Activated CD4-positive, alpha-beta T cell treated with anti-CD3 and anti-CD28 coated beads for 36 hours (primary cell): ENCODE measurements around the gene SPC24. TPM values are rescaled to one million over a fixed set of nuclear protein-coding genes. Genes with fewer than 3 reads are reported as not detected.

Source experiments
- ATAC-seq: fragments of 200-7000 bp; cut with Tn5 transposase; one replicate; pipeline ENCODE4 v1.10.0; 2021; ENCODE audit warnings: mild to moderate bottlenecking, moderate library complexity
- CTCF ChIA-PET: fragments of 350-600 bp; sonication (Branson Sonifier 250); formaldehyde crosslinking; loops from one replicate; lab custom pipeline; 2021; ENCODE audit warnings: antibody characterized with exemption; lab: Charles Lee
- POLR2A ChIA-PET: fragments of 350-600 bp; sonication (Branson Sonifier 250); formaldehyde crosslinking; loops from one replicate; lab custom pipeline; 2021; ENCODE audit warnings: antibody characterized with exemption, inconsistent platforms; lab: Charles Lee
- DNase-seq: peaks from one replicate; pipeline ENCODE4 v3.0.0-alpha.2; 2020
- H3K27ac Mint-ChIP-seq: one replicate; pipeline ENCODE4 v1.8.0; 2021; ENCODE audit warnings: mixed read lengths
- H3K27me3 Mint-ChIP-seq: one replicate; pipeline ENCODE4 v1.8.0; 2021; ENCODE audit warnings: mixed read lengths
- H3K36me3 Mint-ChIP-seq: one replicate; pipeline ENCODE4 v1.8.0; 2021; ENCODE audit warnings: low read depth, mixed read lengths
- H3K4me1 Mint-ChIP-seq: one replicate; pipeline ENCODE4 v1.8.0; 2021; ENCODE audit warnings: mixed read lengths
- H3K4me3 Mint-ChIP-seq: one replicate; pipeline ENCODE4 v1.8.0; 2021; ENCODE audit warnings: mild to moderate bottlenecking, moderate library complexity, mixed read lengths
- H3K9me3 Mint-ChIP-seq: one replicate; pipeline ENCODE4 v1.8.0; 2021; ENCODE audit warnings: low read depth, mixed read lengths
- intact Hi-C, 2 experiments: fragments of 100-400 bp; cut with DNase I in 1 of 2; cut with micrococcal nuclease in 1 of 2; formaldehyde crosslinking; loops; one replicate each; pipeline versions ENCODE4 v1.14.2 to v1.15.1; 2022 to 2024; cut with DNase I, micrococcal nuclease
- total RNA-seq, 2 experiments: library from RNA; stranded (reverse); gene quantifications; one replicate each; pipeline ENCODE4 v1.2.3, GENCODE V29; 2021

The SPC24 gene, protein sequence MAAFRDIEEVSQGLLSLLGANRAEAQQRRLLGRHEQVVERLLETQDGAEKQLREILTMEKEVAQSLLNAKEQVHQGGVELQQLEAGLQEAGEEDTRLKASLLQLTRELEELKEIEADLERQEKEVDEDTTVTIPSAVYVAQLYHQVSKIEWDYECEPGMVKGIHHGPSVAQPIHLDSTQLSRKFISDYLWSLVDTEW
- 10 to 100 TPM; 59.6 to 72.2 TPM for total RNA-seq

DNA sequence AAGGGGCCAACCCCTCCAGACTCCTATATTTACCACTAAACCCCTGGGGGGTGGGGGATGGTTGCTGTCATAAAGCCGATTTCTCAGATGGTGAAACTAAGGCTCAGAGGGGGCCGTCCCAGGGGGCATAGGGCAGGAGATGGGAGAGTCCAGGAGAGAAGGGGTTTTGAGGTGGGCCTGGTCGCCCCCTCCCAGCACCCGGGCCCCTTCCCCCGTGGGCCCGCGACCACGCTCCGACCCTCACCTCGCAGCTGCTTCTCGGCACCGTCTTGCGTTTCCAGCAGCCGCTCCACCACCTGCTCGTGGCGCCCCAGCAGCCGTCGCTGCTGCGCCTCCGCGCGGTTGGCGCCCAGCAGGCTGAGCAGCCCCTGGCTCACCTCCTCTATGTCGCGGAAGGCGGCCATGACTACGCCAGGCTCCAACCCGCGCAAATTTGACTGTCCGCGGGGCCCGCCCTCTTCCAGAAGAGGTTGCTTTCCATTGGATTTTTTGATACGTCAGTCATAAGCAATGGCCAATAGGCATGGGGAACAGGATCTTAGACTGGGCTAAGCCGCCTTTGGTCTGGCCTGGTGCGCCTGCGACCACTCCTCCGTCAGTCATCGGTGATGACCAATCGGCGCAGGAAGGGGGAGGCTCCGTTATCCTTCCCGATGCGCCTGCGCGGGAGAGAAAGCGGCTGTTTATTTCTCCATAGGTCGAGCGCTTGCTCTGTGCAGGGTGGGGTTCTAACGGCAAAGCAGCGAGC is at the start of gene SPC24:
SPC24 (minus strand) TSS at position 410 of the 748 bp plus-strand sequence; CDS start at position 404, 6 bp downstream.
- POLR2A ChIA-PET = interaction anchor here (0.6 to 1.1 kb wide), 4 partner anchors 12 to 394 kb away, joined by 3 to 5 read pairs (median 3); no protein-coding TSS in a partner anchor
- CTCF ChIA-PET = interaction anchor here (0.6 to 2.4 kb wide), 8 partner anchors 9 to 267 kb away, joined by 3 to 8 read pairs (median 3); no protein-coding TSS in a partner anchor
- peak; percentile 99 for ATAC-seq
- intact Hi-C loops = loop anchor here (1.0 to 2.0 kb wide), 7 partner anchors 42 to 403 kb away; partner anchors contain the start of genes ELOF1 (in 1 of the 2), KANK2 (in 1 of the 2), LDLR (in 1 of the 2) and ODAD3 (in 1 of the 2)
- Mint-ChIP-seq H3K4me1 (peaks cover 12% of the 10 kb centered on the region), H3K4me3 (peak within 1 kb of the TSS; percentile 79), H3K27me3 (no peaks in the 10 kb centered on the region), H3K27ac (peak within 1 kb of the TSS; percentile 80), H3K9me3 (peaks cover 2% of the 10 kb centered on the region), H3K36me3 (peaks cover 19% of the 10 kb centered on the region)
- peak; percentile 97 for DNase-seq

DNA sequence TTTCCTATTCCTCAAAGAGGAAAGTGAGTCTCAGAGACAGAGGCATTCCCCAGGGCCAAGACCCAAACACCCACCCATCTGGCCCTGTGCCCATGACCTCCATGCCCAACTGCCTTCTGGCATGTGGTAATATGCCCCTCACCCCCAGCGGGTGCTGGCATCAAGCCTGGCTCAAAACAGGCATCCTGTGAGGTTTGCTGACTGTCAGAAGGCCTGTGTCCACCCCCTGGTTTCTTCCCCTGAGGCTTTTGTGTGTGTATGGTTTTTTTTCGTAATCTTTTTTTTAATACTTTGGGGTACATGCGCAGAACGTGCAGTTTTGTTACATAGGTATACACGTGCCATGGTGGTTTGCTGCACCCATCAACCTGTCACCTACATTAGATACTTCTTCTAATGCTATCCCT is 49.4 kb upstream of the SPC24 start:
- Mint-ChIP-seq H3K9me3 (no peaks in the 10 kb centered on the region), H3K27ac (no peak overlapping the region), H3K36me3 (no peaks in the 10 kb centered on the region), H3K4me1 (no peaks in the 10 kb centered on the region), H3K27me3 (peaks cover 3% of the 10 kb centered on the region), H3K4me3 (no peak overlapping the region)
- DNase-seq = no peak
- POLR2A ChIA-PET = no interaction called here
- CTCF ChIA-PET = interaction anchor here (0.6 kb wide), 1 partner anchor 82 kb away, joined by 3 read pairs; no protein-coding TSS in a partner anchor
- ATAC-seq = no peak
- intact Hi-C loops = loop anchor here (1.0 to 5.0 kb wide), 4 partner anchors 38 to 263 kb away; no protein-coding TSS in a partner anchor

DNA sequence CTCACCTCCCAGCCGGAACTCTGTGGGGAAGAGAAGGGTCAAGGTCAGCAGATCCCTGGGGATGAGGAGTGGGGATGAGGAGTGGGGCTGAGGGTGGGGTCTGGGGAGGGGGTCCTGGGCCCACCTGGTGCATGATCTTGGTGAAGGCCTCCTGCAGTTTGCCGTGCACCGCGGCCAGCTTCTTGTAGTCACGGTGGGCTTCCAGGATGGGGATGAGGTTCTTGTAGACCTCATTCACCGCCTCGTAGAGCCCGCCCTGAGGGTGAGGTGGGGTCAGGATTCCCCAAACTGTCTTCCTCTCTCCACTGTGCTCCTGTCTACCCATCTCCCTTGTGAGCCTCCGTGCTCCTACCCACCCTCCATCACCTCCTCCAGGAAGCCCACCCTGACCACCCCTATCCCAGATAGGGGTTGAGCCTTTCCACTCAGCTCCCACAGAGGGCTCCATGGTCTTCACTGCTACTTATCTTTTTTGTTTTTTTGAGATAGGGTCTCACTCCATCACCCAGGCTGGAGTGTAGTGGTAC is 48.6 kb upstream of the SPC24 start:
- Mint-ChIP-seq H3K4me3 (no peak overlapping the region), H3K4me1 (no peaks in the 10 kb centered on the region), H3K27ac (no peak overlapping the region), H3K36me3 (no peaks in the 10 kb centered on the region), H3K9me3 (no peaks in the 10 kb centered on the region), H3K27me3 (peaks cover 3% of the 10 kb centered on the region)
- intact Hi-C loops = loop anchor here (1.0 to 5.0 kb wide), 4 partner anchors 37 to 262 kb away; no protein-coding TSS in a partner anchor
- DNase-seq (no peak), ATAC-seq (no peak)
- CTCF ChIA-PET = interaction anchor here (0.6 to 1.1 kb wide), 2 partner anchors 57 to 241 kb away, joined by 3 to 4 read pairs; no protein-coding TSS in a partner anchor
- POLR2A ChIA-PET = no interaction called here

DNA sequence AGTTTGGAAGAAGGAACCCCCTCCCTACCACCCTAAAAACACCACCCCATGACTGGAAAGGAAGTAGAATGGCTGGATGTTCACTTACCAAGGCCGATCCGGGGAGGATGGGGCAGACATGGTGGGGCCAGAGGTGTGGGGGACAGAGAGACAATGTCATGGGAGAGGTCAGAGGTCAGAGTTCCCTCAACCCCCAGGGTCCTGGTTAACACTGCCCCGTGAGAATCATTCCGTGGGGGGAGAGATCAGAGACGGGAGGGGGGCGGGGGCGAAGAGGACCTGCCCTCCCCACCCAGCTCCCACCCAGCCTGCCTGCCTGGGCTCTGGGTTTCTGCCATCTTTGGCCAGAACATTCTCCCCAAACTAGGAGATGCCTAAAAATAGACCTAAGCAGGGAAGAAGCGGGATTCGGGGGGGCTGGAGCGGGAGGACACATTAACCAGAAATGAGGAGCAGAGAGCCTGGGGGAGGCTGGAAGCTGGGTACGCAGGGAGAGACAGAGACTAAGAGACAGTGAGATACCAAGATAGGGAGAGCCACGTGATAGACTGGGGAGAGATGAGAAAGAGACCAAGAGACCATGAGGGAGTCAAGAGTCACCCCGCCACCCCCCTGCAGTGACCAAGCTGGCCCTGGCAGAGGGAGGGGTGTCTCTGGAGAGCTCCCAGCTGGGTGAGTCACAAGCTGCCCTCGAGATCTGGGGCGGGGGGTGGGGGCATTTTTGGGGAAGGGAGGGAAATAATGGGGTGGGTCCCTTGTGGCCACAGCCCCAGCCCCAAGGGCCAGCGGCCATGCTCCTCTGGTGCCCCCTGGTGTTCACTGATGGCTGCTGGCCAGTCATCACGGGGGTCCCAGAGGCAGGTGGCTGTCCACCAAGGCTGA is 47.9 kb upstream of the SPC24 start:
- ChIA-PET POLR2A (no interaction called here), CTCF (interaction anchor here (0.6 to 1.1 kb wide), 2 partner anchors 57 to 240 kb away, joined by 3 to 4 read pairs; no protein-coding TSS in a partner anchor)
- Mint-ChIP-seq H3K36me3 (no peaks in the 10 kb centered on the region), H3K4me1 (no peaks in the 10 kb centered on the region), H3K27me3 (peaks cover 3% of the 10 kb centered on the region), H3K9me3 (no peaks in the 10 kb centered on the region), H3K4me3 (no peak overlapping the region), H3K27ac (no peak overlapping the region)
- intact Hi-C loops = loop anchor here (1.0 to 5.0 kb wide), 5 partner anchors 36 to 261 kb away; no protein-coding TSS in a partner anchor
- DNase-seq (peak; percentile 57), ATAC-seq (peak; percentile 44)

DNA sequence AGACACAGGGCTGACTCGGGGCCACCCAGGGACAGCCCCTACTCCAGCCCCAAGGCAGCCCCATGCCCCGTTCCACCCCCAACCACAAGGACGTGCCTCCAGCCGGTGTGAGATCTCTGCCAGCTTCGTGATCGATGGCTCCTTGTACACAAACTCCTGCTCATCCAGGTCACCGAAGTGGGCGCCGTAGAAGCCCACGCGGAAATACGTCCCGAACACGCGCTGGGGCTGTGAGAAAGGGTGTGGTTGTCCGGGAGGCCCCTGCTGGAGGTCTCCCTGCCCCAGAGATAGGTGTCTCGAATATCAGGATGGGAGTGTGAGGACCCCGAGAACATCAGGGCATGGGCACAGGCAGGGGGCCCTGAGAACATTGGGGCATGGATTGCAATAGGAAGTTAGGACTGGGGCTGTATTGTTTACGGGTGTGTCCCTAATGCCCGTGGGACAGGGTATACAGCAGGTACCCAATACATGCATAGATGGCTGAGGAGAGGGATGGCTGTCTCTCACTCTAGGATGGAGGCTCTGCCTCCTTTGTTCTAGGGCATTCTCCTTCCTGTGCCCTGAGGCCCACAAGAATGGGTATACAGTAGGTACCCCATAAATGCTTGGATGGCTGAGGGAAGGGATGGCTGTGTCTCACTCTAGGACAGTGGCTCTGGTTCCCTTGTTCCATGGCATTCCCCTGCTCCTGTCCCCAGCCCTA is 47.1 kb upstream of the SPC24 start:
- no peak overlapping the region for H3K4me3 Mint-ChIP-seq
- ChIA-PET CTCF (no interaction called here), POLR2A (no interaction called here)
- H3K27me3 Mint-ChIP-seq = peaks cover 3% of the 10 kb centered on the region
- DNase-seq = no peak
- H3K27ac Mint-ChIP-seq = no peak overlapping the region
- H3K9me3 Mint-ChIP-seq = no peaks in the 10 kb centered on the region
- ATAC-seq = no peak
- no peaks in the 10 kb centered on the region for H3K36me3 Mint-ChIP-seq
- intact Hi-C loops = loop anchor here (1.0 to 5.0 kb wide), 3 partner anchors 35 to 166 kb away; no protein-coding TSS in a partner anchor
- H3K4me1 Mint-ChIP-seq = peaks cover 2% of the 10 kb centered on the region

DNA sequence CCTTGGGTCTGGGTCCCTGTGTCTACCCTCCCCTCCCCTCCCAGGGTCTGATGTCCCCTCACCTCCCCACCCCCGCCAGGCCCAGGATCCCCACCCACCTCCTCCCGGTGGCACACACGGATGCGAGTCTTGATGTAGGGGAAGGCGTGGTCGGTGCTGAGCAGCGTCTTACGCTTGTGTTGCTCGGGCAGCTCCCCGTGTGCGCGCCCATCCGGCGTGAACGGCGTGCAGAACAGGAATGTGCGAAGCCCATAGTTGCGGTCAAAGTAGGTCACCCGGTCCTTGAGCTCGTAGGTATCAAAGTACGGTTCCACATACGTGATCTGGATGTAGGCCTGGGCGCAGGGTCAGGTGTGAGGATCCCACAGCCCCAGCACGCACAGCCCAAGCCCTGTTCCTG is 46.2 kb upstream of the SPC24 start:
- POLR2A ChIA-PET = no interaction called here
- Mint-ChIP-seq H3K4me3 (no peak overlapping the region), H3K27me3 (peaks cover 3% of the 10 kb centered on the region), H3K27ac (no peak overlapping the region), H3K9me3 (no peaks in the 10 kb centered on the region), H3K36me3 (no peaks in the 10 kb centered on the region), H3K4me1 (peaks cover 2% of the 10 kb centered on the region)
- DNase-seq = no peak
- CTCF ChIA-PET = no interaction called here
- ATAC-seq = no peak
- intact Hi-C loops = loop anchor here in 1 of 2 experiments (5.0 kb wide), 2 partner anchors 34 to 164 kb away; no protein-coding TSS in a partner anchor

DNA sequence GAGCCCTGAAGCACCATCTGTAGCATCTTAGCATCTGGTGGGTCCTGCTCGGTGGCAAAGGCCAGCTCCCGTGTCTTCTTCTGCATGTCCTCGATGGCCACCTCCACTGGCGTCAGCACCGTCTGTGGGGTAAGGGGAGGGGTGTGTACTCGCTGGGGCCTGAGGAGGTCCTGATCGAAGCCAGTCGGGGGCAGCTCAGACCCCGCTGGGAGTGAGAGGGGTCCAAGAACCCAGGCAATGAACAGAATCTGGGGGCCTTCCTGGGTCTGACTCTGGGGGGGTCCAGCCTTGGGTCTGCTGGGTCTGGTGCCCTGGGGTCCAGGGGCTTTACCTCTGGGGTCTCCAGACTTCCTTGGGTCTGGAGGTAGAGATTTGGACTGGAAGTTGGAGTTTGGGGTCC is 45.3 kb upstream of the SPC24 start:
- Mint-ChIP-seq H3K27me3 (peaks cover 10% of the 10 kb centered on the region), H3K36me3 (no peaks in the 10 kb centered on the region), H3K4me1 (peaks cover 4% of the 10 kb centered on the region), H3K27ac (no peak overlapping the region), H3K4me3 (no peak overlapping the region), H3K9me3 (no peaks in the 10 kb centered on the region)
- DNase-seq (no peak), ATAC-seq (no peak)
- POLR2A ChIA-PET = no interaction called here
- intact Hi-C loops = loop anchor here in 1 of 2 experiments (5.0 kb wide), 2 partner anchors 34 to 164 kb away; no protein-coding TSS in a partner anchor
- CTCF ChIA-PET = no interaction called here

DNA sequence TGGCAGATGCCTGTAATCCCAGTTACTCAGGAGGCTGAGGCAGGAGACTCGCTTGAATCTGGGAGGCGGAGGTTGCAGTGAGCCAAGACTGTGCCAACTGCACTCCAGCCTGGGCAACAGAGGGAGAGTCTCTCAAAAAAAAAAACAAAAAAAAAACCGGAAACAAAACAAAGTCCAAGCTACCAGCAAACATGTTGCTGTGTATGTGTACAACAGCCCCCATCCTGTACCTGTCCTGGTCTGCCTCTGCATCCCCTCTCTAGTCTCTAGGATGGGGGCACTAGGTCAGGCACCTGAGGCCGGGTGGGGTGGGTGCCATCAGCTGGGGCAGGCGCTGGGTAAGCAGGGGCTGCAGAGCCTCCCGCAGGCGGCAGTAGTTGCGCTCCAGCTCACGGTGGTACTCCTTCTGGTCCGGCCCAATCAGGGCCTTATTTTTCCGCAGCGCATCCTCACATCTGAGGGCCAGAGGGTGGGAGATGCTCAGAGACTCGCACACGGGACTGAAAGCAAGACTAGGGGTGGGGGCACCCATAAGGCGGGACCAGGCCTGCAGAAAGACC is 44.5 kb upstream of the SPC24 start:
- Mint-ChIP-seq H3K9me3 (no peaks in the 10 kb centered on the region), H3K27ac (no peak overlapping the region), H3K4me1 (peaks cover 7% of the 10 kb centered on the region), H3K4me3 (no peak overlapping the region), H3K27me3 (peaks cover 14% of the 10 kb centered on the region), H3K36me3 (no peaks in the 10 kb centered on the region)
- ChIA-PET CTCF (no interaction called here), POLR2A (no interaction called here)
- intact Hi-C loops = loop anchor here in 1 of 2 experiments (5.0 kb wide), 2 partner anchors 33 to 163 kb away; no protein-coding TSS in a partner anchor
- DNase-seq (no peak), ATAC-seq (no peak)

DNA sequence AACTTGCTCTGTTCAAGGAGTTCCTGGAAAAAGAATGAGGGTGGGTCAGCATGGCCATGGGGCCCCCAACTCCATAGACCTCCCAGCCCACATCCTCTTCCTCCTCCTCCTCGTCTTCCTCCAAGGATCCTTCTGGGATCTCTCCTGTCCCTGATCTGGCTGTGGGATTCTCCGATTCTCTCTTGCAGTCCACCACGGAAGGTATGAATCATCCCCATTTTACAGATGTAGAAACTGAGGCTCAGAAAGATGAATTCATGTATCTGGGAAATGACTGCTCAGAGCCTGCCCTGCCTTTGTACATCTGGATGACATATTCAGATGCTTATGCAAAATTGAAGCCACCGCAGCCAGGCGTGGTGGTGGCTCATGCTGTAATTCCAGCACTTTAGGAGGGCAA is 43.9 kb upstream of the SPC24 start:
- intact Hi-C loops = loop anchor here in 1 of 2 experiments (5.0 kb wide), 2 partner anchors 138 to 327 kb away; partner anchors contain the start of genes CARM1 and RAB3D

More for the DNA sequence above, 43.9 kb upstream of the SPC24 start:
- ChIA-PET POLR2A (no interaction called here), CTCF (no interaction called here)
- ATAC-seq (no peak), DNase-seq (no peak)
- Mint-ChIP-seq H3K9me3 (no peaks in the 10 kb centered on the region), H3K4me1 (peaks cover 7% of the 10 kb centered on the region), H3K4me3 (no peak overlapping the region), H3K27me3 (peaks cover 14% of the 10 kb centered on the region), H3K27ac (no peak overlapping the region), H3K36me3 (no peaks in the 10 kb centered on the region)
